A549 (cell line): ENCODE measurements around the gene PIWIL4. TPM values are rescaled to one million over a fixed set of nuclear protein-coding genes. Genes with fewer than 3 reads are reported as not detected.

Experiments
- ATAC-seq, 2 experiments: fragments of 200-7000 bp in 1 of 2; fragments of >200 bp in 1 of 2; cut with Nextera tagmentation in 1 of 2; cut with Tn5 transposase in 1 of 2; 3 replicates each; pipeline versions ENCODE4 v1.8.0 to v1.9.1; 2018 to 2020; ENCODE audit warnings: mild to moderate bottlenecking in 1 of 2, moderate library complexity in 1 of 2
- CTCF ChIA-PET: fragments of 300-600 bp; sonication (Branson Sonifier 250); formaldehyde crosslinking; extraction: SDS; loops from one replicate; lab custom pipeline; 2021; ENCODE audit warnings: antibody characterized with exemption, inconsistent platforms; lab: Yijun Ruan, JAX
- POLR2A ChIA-PET: fragments of 350-600 bp; formaldehyde crosslinking; extraction: SDS; loops from one replicate; lab custom pipeline; 2021; ENCODE audit warnings: antibody characterized with exemption, inconsistent platforms; lab: Yijun Ruan, JAX
- DNase-seq, 2 experiments: peaks; one replicate each; pipeline versions ENCODE4 v3.0.0 to v3.0.0-alpha.2; 2011 to 2016; ENCODE audit warnings: low read depth in 1 of 2, low spot score in 1 of 2
- FAIRE-seq: peaks from 2 replicates; lab custom pipeline; 2011; peaks lifted over from hg19 to GRCh38; lab: Jason Lieb, UNC
- H3K27ac ChIP-seq, 2 experiments: fragments of >200 bp; sonication (Bioruptor Twin); formaldehyde crosslinking; 3 replicates each; pipeline ENCODE4 v1.5.1; 2016 to 2017
- H3K4me1 ChIP-seq: fragments of >200 bp; sonication (Bioruptor Twin); formaldehyde crosslinking; 3 replicates; pipeline ENCODE4 v1.6.1; 2016
- H3K4me2 ChIP-seq: fragments of >200 bp; sonication (Bioruptor Twin); formaldehyde crosslinking; 3 replicates; pipeline ENCODE4 v1.6.1; 2016
- H3K4me3 ChIP-seq: fragments of >200 bp; sonication (Bioruptor Twin); formaldehyde crosslinking; 3 replicates; pipeline ENCODE4 v1.5.1; 2016
- H3K9me3 ChIP-seq: fragments of >200 bp; sonication (Bioruptor Twin); formaldehyde crosslinking; 3 replicates; pipeline ENCODE4 v1.6.1; 2016
- EHF ChIP-seq: fragments of 250-450 bp; sonication (Bioruptor Pico); IDR thresholded peaks from 2 replicates; pipeline ENCODE4 v1.5.0; 2020; ENCODE audit warnings: mild to moderate bottlenecking
- ESRRA ChIP-seq: fragments of 150-350 bp; IDR thresholded peaks from 2 replicates; pipeline ENCODE4 v1.6.1; 2014; ENCODE audit warnings: mild to moderate bottlenecking, low read length, borderline replicate concordance
- FOSB ChIP-seq: fragments of 250-450 bp; sonication (Bioruptor Pico); IDR thresholded peaks from 2 replicates; pipeline ENCODE4 v1.5.0; 2020; ENCODE audit warnings: mild to moderate bottlenecking, moderate library complexity
- FOXS1 ChIP-seq: fragments of 250-450 bp; sonication (Bioruptor Pico); IDR thresholded peaks from 2 replicates; pipeline ENCODE4 v1.5.0; 2020; ENCODE audit warnings: mild to moderate bottlenecking, moderate library complexity
- GATA3 ChIP-seq: IDR thresholded peaks from 2 replicates; pipeline ENCODE4 v1.6.1; 2012; ENCODE audit warnings: borderline replicate concordance
- HOXA7 ChIP-seq: fragments of 250-450 bp; sonication (Bioruptor Pico); IDR thresholded peaks from 2 replicates; pipeline ENCODE4 v1.5.0; 2020; ENCODE audit warnings: mild to moderate bottlenecking, moderate library complexity
- HOXB13 ChIP-seq: fragments of 250-450 bp; sonication (Bioruptor Pico); IDR thresholded peaks from 2 replicates; pipeline ENCODE4 v1.5.0; 2020; ENCODE audit warnings: low read depth, mild to moderate bottlenecking, moderate library complexity
- HOXB5 ChIP-seq: fragments of 250-450 bp; sonication (Bioruptor Pico); IDR thresholded peaks from 2 replicates; pipeline ENCODE4 v1.5.0; 2020; ENCODE audit warnings: mild to moderate bottlenecking, moderate library complexity
- JUN ChIP-seq, 2 experiments: fragments of >200 bp; sonication (Bioruptor Twin); formaldehyde crosslinking; IDR thresholded peaks; 2 replicates in 1 of 2; 3 replicates in 1 of 2; pipeline ENCODE4 v1.6.1; 2016 to 2017
- JUNB ChIP-seq: fragments of >200 bp; sonication (Bioruptor Twin); formaldehyde crosslinking; IDR thresholded peaks from 2 replicates; pipeline ENCODE4 v1.6.1; 2016
- KDM1A ChIP-seq: fragments of 200-600 bp; sonication (generic); IDR thresholded peaks from 2 replicates; pipeline ENCODE4 v1.6.1; 2016; ENCODE audit warnings: low read depth, mild to moderate bottlenecking
- KDM5A ChIP-seq: fragments of 200-600 bp; sonication (generic); IDR thresholded peaks from 2 replicates; pipeline ENCODE4 v1.6.1; 2016; ENCODE audit warnings: antibody characterized with exemption, mild to moderate bottlenecking
- MAZ ChIP-seq: fragments of 150-350 bp; IDR thresholded peaks from 2 replicates; pipeline ENCODE4 v1.6.1; 2014; ENCODE audit warnings: antibody characterized with exemption, low read depth, low read length, borderline replicate concordance
- POLR2A ChIP-seq: IDR thresholded peaks from 2 replicates; pipeline ENCODE4 v1.6.1; 2012; ENCODE audit warnings: mild to moderate bottlenecking, low read length
- RCOR1 ChIP-seq: fragments of 150-350 bp; IDR thresholded peaks from 2 replicates; pipeline ENCODE4 v1.6.1; 2014; ENCODE audit warnings: antibody characterized with exemption, low read length, low read depth
- SREBF2 ChIP-seq: fragments of 450-650 bp; IDR thresholded peaks from 2 replicates; pipeline ENCODE4 v1.6.1; 2014; ENCODE audit warnings: mild to moderate bottlenecking, moderate library complexity
- TFCP2L1 ChIP-seq: fragments of 250-450 bp; sonication (Bioruptor Pico); IDR thresholded peaks from 2 replicates; pipeline ENCODE4 v1.5.0; 2021; ENCODE audit warnings: mild to moderate bottlenecking
- TP53 ChIP-seq: fragments of 250-450 bp; sonication (Bioruptor Pico); IDR thresholded peaks from 2 replicates; pipeline ENCODE4 v1.5.0; 2021; ENCODE audit warnings: mild to moderate bottlenecking, moderate library complexity
- WGBS: methylation state at CpG from one replicate; pipeline ENCODE4 v1.1.6; 2017; ENCODE audit errors: missing lambda C conversion rate; 5-methylcytosine and 5-hydroxymethylcytosine counted together
- polyA plus RNA-seq, 4 experiments: library from polyadenylated mRNA; depleted of rRNA in 3 of 4; stranded (reverse); fragments of >200 nt; fragmentation: RNase III in 1 of 4; extraction: RNeasy Plus Mini Kit Qiagen cat#74134 plus additional on column Dnase treatment in 1 of 4; gene quantifications; 2 replicates in 3 of 4; 3 replicates in 1 of 4; pipeline ENCODE4 v1.2.3, GENCODE V29; 2011 to 2017
- TF ChIP-seq, protein P1 (sequence below): fragments of 150-350 bp; IDR thresholded peaks from 2 replicates; pipeline ENCODE4 v1.6.1; 2014; ENCODE audit warnings: low read depth, mild to moderate bottlenecking, low read length
- TF ChIP-seq, protein P2 (sequence below): fragments of 200-600 bp; sonication (generic); IDR thresholded peaks from 2 replicates; pipeline ENCODE4 v1.6.1; 2016; ENCODE audit warnings: antibody characterized with exemption, mild to moderate bottlenecking, moderate library complexity

PIWIL4 gene
- polyA plus RNA-seq, 2 of the 4 experiments (the other 2 are of a cell fraction), result 0.28 to 0.35 TPM

DNA sequence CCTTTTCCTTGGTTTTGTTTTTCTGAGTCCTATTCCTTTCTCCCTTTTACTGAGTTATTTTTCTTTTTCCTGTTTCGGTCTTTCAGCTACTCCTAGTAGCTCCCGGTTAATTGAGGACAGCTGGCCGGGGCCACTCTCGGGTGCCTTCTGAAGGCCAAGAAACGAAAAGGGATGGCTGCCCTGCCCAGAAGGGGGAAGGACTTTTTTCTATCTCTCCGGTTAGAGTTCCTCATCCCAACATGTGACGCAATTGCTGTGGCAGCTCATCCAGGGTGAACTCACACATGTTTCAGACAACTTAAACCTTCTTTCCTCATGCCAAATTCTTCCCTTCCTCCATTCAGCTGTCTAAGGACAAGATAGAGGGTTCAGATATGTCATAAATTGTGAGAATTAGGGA lies 83.6 kb downstream of the PIWIL4 start (continued):
- TF ChIP-seq, protein P1, sequence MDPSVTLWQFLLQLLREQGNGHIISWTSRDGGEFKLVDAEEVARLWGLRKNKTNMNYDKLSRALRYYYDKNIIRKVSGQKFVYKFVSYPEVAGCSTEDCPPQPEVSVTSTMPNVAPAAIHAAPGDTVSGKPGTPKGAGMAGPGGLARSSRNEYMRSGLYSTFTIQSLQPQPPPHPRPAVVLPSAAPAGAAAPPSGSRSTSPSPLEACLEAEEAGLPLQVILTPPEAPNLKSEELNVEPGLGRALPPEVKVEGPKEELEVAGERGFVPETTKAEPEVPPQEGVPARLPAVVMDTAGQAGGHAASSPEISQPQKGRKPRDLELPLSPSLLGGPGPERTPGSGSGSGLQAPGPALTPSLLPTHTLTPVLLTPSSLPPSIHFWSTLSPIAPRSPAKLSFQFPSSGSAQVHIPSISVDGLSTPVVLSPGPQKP, result no peak

DNA sequence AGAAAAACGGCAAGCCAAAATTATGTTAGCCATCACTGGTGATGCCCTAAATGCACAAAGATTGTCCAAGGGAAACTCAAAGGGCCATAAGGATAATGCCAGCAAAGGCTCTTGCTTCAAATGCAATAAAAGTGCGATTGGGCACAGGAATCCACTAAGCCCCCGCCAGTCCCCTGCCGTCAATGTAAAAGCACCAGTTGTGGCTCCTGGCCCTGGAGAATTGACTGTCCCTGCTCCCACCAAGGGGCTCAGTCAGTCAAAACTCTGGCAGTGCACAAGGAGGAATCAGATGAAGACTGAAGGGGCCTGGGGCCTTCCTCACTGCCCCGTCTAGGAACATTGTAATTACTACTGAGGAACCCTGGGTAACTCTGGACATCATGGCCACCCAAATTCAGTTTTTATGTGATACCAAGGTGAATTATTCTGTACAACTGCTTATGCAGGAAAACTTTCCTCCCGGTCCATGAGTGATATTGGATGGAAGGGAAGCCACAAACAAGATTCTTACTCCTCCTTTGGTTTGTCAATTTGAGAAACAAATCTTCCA lies 85.6 kb downstream of the PIWIL4 start:
- no peak for FAIRE-seq
- WGBS, result 84% methylated on average over 6 of the region's 6 CpGs
- no peak for TF ChIP-seq TP53 (CRISPR knock-in tag)
- no peak for TF ChIP-seq HOXB5 (CRISPR knock-in tag)
- no peak for TF ChIP-seq KDM1A
- TF ChIP-seq GATA3, result no peak
- no peak for TF ChIP-seq JUNB
- TF ChIP-seq KDM5A, result no peak
- TF ChIP-seq RCOR1, result no peak
- no peak for TF ChIP-seq FOXS1 (CRISPR knock-in tag)
- no peak for TF ChIP-seq POLR2A
- no peak for TF ChIP-seq MAZ
- TF ChIP-seq, protein P2, sequence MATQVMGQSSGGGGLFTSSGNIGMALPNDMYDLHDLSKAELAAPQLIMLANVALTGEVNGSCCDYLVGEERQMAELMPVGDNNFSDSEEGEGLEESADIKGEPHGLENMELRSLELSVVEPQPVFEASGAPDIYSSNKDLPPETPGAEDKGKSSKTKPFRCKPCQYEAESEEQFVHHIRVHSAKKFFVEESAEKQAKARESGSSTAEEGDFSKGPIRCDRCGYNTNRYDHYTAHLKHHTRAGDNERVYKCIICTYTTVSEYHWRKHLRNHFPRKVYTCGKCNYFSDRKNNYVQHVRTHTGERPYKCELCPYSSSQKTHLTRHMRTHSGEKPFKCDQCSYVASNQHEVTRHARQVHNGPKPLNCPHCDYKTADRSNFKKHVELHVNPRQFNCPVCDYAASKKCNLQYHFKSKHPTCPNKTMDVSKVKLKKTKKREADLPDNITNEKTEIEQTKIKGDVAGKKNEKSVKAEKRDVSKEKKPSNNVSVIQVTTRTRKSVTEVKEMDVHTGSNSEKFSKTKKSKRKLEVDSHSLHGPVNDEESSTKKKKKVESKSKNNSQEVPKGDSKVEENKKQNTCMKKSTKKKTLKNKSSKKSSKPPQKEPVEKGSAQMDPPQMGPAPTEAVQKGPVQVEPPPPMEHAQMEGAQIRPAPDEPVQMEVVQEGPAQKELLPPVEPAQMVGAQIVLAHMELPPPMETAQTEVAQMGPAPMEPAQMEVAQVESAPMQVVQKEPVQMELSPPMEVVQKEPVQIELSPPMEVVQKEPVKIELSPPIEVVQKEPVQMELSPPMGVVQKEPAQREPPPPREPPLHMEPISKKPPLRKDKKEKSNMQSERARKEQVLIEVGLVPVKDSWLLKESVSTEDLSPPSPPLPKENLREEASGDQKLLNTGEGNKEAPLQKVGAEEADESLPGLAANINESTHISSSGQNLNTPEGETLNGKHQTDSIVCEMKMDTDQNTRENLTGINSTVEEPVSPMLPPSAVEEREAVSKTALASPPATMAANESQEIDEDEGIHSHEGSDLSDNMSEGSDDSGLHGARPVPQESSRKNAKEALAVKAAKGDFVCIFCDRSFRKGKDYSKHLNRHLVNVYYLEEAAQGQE, result no peak
- TF ChIP-seq SREBF2, result no peak
- no peak for TF ChIP-seq EHF (CRISPR knock-in tag)

DNA sequence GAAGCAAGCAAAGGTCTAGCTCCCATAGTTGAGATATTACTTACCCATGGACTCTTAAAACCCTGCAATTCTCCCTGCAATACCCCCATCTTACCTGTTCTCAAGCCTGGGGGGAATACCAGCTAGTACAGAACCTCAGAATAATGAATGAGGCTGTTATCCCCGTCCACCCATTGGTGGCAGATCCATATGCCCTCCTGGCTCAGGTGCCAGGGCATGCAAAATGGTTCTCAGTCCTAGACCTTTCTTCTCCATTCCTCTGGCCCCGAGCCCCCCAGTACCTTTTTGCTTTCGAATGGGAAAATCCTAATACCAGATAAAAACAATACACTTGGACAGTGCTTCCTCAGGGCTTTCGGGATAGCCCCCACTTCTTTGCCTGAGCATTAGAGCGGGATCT lies 86.4 kb downstream of the PIWIL4 start:
- H3K4me1 ChIP-seq, result no peaks in the 10 kb centered on the region
- TF ChIP-seq HOXB13 (CRISPR knock-in tag), result no peak
- no peak for TF ChIP-seq HOXA7
- TF ChIP-seq RCOR1, result no peak
- TF ChIP-seq ESRRA, result no peak
- no peak for TF ChIP-seq FOSB (CRISPR knock-in tag)
- no peak for TF ChIP-seq JUN (IDR thresholded peaks at IDR 0.05)
- no peak for TF ChIP-seq TFCP2L1 (CRISPR knock-in tag)
- TF ChIP-seq, all 56 proteins: peak for 0
- no peak overlapping the region for H3K27ac ChIP-seq
- no peaks in the 10 kb centered on the region for H3K9me3 ChIP-seq
- POLR2A ChIA-PET, result no interaction called here
- no peak for ATAC-seq
- no peak for FAIRE-seq
- no peak for DNase-seq
- no peak overlapping the region for H3K4me2 ChIP-seq
- no peak overlapping the region for H3K4me3 ChIP-seq
- CTCF ChIA-PET, result interaction anchor here (1.1 kb wide), 1 partner anchor 13 kb away, joined by 3 read pairs; no protein-coding TSS in a partner anchor
- 39% methylated on average over 5 of the region's 5 CpGs for WGBS

More for the DNA sequence above, 85.6 kb downstream of the PIWIL4 start:
- CTCF ChIA-PET, result no interaction called here
- POLR2A ChIA-PET, result no interaction called here
- Histone ChIP-seq H3K27ac (no peak overlapping the region), H3K9me3 (no peaks in the 10 kb centered on the region), H3K4me1 (no peaks in the 10 kb centered on the region), H3K4me3 (no peak overlapping the region), H3K4me2 (no peak overlapping the region)
- ATAC-seq (no peak), DNase-seq (no peak)
